Measurements from ENCODE around the gene IFNL4. TPM values are rescaled to one million over a fixed set of nuclear protein-coding genes. Genes with fewer than 3 reads are reported as not detected.

The IFNL4 gene
- total and polyA plus RNA-seq, 9 of the 15 experiments (the other 6 are each of a cell fraction or from before 2014, with no cell fraction given): not detected

GRCh38 chr19:39275578-39275977, 26.9 kb upstream of the IFNL4 start (continued):
- TF ChIP-seq ZNF407 (IDR thresholded peaks at IDR 0.05; ENCODE audit: low read depth) (no peak), TGIF2 (CRISPR knock-in tag; IDR thresholded peaks at IDR 0.05) (no peak), PKNOX1 (IDR thresholded peaks at IDR 0.05) (no peak), SP1 (CRISPR knock-in tag; IDR thresholded peaks at IDR 0.05) (no peak), SOX6 (IDR thresholded peaks at IDR 0.05) (no peak)

Measured in K562 (cell line).